Neural cell (in vitro differentiated cells): ENCODE data around the gene LRRC73. TPM values are rescaled to one million over a fixed set of nuclear protein-coding genes. Genes with fewer than 3 reads are reported as not detected.

Experiments
- H2AFZ ChIP-seq: fragments of 200-600, 300-800 bp; sonication (generic), shearing (Covaris generic); 2 replicates; pipeline ENCODE4 v1.6.0; 2014; ENCODE audit warnings: low read depth, mild to moderate bottlenecking, antibody characterized with exemption, low read length, moderate library complexity
- H3F3A ChIP-seq: fragments of 200-600 bp; shearing (Covaris generic); 2 replicates; pipeline ENCODE4 v1.6.1; 2016; ENCODE audit warnings: mild to moderate bottlenecking, moderate library complexity, mixed read lengths, antibody characterized with exemption, low read length; ENCODE audit not compliant: insufficient read depth, poor library complexity, severe bottlenecking
- H3K27ac ChIP-seq: fragments of 200-600, 300-800 bp; sonication (generic), shearing (Covaris generic); 2 replicates; pipeline ENCODE4 v1.5.1; 2014; ENCODE audit warnings: mild to moderate bottlenecking, low read length, moderate library complexity
- H3K27me3 ChIP-seq: fragments of 300-800, 200-600 bp; sonication (generic), shearing (Covaris generic); 2 replicates; pipeline ENCODE4 v1.6.0; 2014; ENCODE audit warnings: mild to moderate bottlenecking, low read depth, low read length, moderate library complexity; ENCODE audit not compliant: insufficient read depth
- H3K36me3 ChIP-seq: fragments of 300-800, 200-600 bp; sonication (generic), shearing (Covaris generic); 2 replicates; pipeline ENCODE4 v1.5.1; 2014; ENCODE audit warnings: mild to moderate bottlenecking, antibody characterized with exemption, low read length, moderate library complexity; ENCODE audit not compliant: insufficient read depth
- H3K4me2 ChIP-seq: fragments of 300-800, 200-600 bp; sonication (generic), shearing (Covaris generic); 2 replicates; pipeline ENCODE4 v1.6.0; 2014; ENCODE audit warnings: mild to moderate bottlenecking, low read length
- H3K4me3 ChIP-seq: fragments of 300-800, 200-600 bp; sonication (generic), shearing (Covaris generic); 2 replicates; pipeline ENCODE4 v1.5.1; 2014; ENCODE audit warnings: mild to moderate bottlenecking, low read length, moderate library complexity
- H3K79me2 ChIP-seq: fragments of 200-600 bp; shearing (Covaris generic); replicated peaks from 2 replicates; pipeline ENCODE4 v1.6.0; 2014; ENCODE audit warnings: mild to moderate bottlenecking, low read length, moderate library complexity; ENCODE audit not compliant: insufficient read depth
- H3K9ac ChIP-seq: fragments of 300-800, 200-600 bp; sonication (generic), shearing (Covaris generic); 2 replicates; pipeline ENCODE4 v1.6.1; 2016; ENCODE audit warnings: mild to moderate bottlenecking, low read length, mixed read lengths
- H3K9me2 ChIP-seq: fragments of 200-600 bp; shearing (Covaris generic); 2 replicates; pipeline ENCODE4 v1.6.1; 2016; ENCODE audit warnings: mild to moderate bottlenecking, low read length, mixed read lengths; ENCODE audit not compliant: insufficient read depth
- H3K9me3 ChIP-seq: fragments of 200-600, 300-800 bp; sonication (generic), shearing (Covaris generic); 2 replicates; pipeline ENCODE4 v1.6.1; 2016; ENCODE audit warnings: mild to moderate bottlenecking, mixed run types, low read length, moderate library complexity, mixed read lengths
- H4K20me1 ChIP-seq: fragments of 200-600 bp; shearing (Covaris generic); 2 replicates; pipeline ENCODE4 v1.6.1; 2016; ENCODE audit warnings: mild to moderate bottlenecking, mixed run types; ENCODE audit not compliant: insufficient read depth
- EP300 ChIP-seq: fragments of 450-650 bp; conservative IDR thresholded peaks from 2 replicates; pipeline ENCODE4 v1.6.1; 2014; ENCODE audit warnings: antibody characterized with exemption, mild to moderate bottlenecking, moderate library complexity; ENCODE audit not compliant: poor library complexity, severe bottlenecking
- EZH2 ChIP-seq: fragments of 200-600, 300-800 bp; shearing (Covaris generic), sonication (generic); IDR thresholded peaks from 2 replicates; pipeline ENCODE4 v1.6.1; 2014; ENCODE audit warnings: antibody characterized with exemption, low read length, borderline replicate concordance, mild to moderate bottlenecking; ENCODE audit not compliant: insufficient read depth, poor library complexity, severe bottlenecking
- MXI1 ChIP-seq: fragments of 450-650 bp; conservative IDR thresholded peaks from 2 replicates; pipeline ENCODE4 v1.6.1; 2014; ENCODE audit warnings: antibody characterized with exemption, mild to moderate bottlenecking; ENCODE audit not compliant: poor library complexity, severe bottlenecking
- POLR2AphosphoS5 ChIP-seq: IDR thresholded peaks from 2 replicates; pipeline ENCODE4 v1.6.1; 2012
- RAD21 ChIP-seq: fragments of 450-650 bp; conservative IDR thresholded peaks from 2 replicates; pipeline ENCODE4 v1.6.1; 2014; ENCODE audit warnings: antibody characterized with exemption, mild to moderate bottlenecking, moderate library complexity
- SMC3 ChIP-seq: fragments of 450-650 bp; conservative IDR thresholded peaks from 2 replicates; pipeline ENCODE4 v1.6.1; 2014; ENCODE audit warnings: antibody characterized with exemption, mild to moderate bottlenecking, moderate library complexity; ENCODE audit not compliant: poor library complexity
- TAF1 ChIP-seq: IDR thresholded peaks from 2 replicates; pipeline ENCODE4 v1.6.1; 2012; ENCODE audit warnings: low read depth
- polyA minus RNA-seq: library from RNA; depleted of rRNA, polyadenylated mRNA; stranded (reverse); fragments of >200 nt; gene quantifications from 2 replicates; pipeline ENCODE4 v1.2.3, GENCODE V29; 2014
- polyA plus RNA-seq: library from polyadenylated mRNA; depleted of rRNA; stranded (reverse); fragments of >200 nt; gene quantifications from 2 replicates; pipeline ENCODE4 v1.2.3, GENCODE V29; 2014
- TF ChIP-seq, protein P1 (sequence below): IDR thresholded peaks from 2 replicates; pipeline ENCODE4 v1.6.1; 2012; ENCODE audit warnings: borderline replicate concordance
- TF ChIP-seq, protein P2 (sequence below): fragments of 450-650 bp; IDR thresholded peaks from 2 replicates; pipeline ENCODE4 v1.5.1; 2014; ENCODE audit warnings: antibody characterized with exemption, mild to moderate bottlenecking, moderate library complexity; ENCODE audit not compliant: poor library complexity, severe bottlenecking

The LRRC73 gene, protein sequence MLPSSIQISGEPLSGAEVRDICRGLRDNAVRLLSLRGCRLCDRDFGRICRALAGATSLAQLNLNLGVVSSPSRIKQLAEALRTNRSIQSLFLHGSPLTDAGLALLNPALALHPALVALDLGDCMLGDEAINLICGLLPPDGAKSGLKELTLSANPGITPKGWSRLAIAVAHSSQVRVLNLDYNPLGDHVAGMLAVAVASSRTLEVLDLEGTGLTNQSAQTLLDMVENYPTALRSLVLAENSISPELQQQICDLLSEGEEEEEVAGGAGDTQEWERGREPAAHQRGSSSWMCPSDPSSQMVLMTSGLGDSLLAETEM
- 4.7 and 6.9 TPM in 2 replicates for polyA plus RNA-seq
- 3.5 and 4.9 TPM in 2 replicates for polyA minus RNA-seq

DNA sequence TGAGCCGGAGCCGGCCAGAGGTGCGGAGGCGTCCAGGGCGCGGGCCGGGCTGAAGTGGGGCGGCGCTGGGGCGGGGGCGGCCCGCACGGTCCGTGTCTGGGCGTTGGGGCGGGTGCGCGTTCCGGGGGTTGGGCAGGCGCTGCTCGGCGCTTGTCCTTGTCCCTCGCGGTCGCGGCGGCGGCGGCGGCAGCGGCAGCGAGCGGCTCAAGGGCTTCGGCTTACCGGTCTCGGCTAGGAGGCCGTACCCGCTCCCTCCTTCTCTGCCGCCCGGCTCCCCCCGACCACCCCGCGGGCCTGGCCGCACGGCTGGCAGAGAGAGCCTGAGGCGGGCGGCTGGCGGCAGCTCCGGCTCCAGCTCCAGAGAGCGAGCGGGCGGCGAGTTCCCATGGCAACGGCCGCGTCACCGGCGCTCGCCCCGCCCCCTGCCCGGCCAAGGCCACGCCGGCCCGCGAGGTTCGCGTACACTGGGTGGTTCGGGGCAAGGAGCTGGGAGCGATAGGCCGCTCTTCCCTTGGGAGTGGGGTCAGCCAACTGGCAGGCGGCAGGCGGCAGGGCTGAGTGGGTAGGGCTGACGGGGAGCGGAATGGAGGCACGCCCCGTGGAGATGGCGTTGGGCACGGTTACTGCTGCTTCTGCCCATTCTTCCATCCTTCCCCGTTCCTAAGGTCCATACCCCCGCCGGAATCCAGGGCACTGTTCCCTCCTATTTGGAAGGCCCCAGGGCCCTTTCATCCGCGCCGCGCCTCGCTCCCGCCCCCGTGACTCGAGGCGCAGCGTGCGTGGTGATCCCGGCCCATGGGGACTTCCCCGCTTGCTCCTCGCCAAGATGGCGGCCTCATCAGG lies at the start of gene LRRC73:
LRRC73 (minus strand) TSS at position 363 of the 843 bp plus-strand sequence. CDS start 561 bp downstream, outside the sequence.
- H3K27me3 ChIP-seq: no peaks in the 10 kb centered on the region
- peak within 1 kb of the TSS; percentile 81 for H3K9ac ChIP-seq
- H3K79me2 ChIP-seq: peaks cover 11% of the 10 kb centered on the region
- no peak within 1 kb of the TSS for H2AFZ ChIP-seq
- H4K20me1 ChIP-seq: no peaks in the 10 kb centered on the region
- H3K27ac ChIP-seq: peak within 1 kb of the TSS; percentile 76
- H3F3A ChIP-seq: no peaks in the 10 kb centered on the region
- peaks cover 5% of the 10 kb centered on the region for H3K36me3 ChIP-seq
- H3K9me3 ChIP-seq: no peaks in the 10 kb centered on the region
- H3K4me2 ChIP-seq: peak within 1 kb of the TSS; percentile 87
- no peaks in the 10 kb centered on the region for H3K9me2 ChIP-seq
- peak within 1 kb of the TSS; percentile 75 for H3K4me3 ChIP-seq
- TF ChIP-seq EP300 (peak; percentile 59), SMC3 (peak; percentile 21), MXI1 (peak; percentile 83), EZH2 (no peak), TAF1 (peak; percentile 55), RAD21 (peak; percentile 21), POLR2AphosphoS5 (peak; percentile 83)
- TF ChIP-seq, protein P1, sequence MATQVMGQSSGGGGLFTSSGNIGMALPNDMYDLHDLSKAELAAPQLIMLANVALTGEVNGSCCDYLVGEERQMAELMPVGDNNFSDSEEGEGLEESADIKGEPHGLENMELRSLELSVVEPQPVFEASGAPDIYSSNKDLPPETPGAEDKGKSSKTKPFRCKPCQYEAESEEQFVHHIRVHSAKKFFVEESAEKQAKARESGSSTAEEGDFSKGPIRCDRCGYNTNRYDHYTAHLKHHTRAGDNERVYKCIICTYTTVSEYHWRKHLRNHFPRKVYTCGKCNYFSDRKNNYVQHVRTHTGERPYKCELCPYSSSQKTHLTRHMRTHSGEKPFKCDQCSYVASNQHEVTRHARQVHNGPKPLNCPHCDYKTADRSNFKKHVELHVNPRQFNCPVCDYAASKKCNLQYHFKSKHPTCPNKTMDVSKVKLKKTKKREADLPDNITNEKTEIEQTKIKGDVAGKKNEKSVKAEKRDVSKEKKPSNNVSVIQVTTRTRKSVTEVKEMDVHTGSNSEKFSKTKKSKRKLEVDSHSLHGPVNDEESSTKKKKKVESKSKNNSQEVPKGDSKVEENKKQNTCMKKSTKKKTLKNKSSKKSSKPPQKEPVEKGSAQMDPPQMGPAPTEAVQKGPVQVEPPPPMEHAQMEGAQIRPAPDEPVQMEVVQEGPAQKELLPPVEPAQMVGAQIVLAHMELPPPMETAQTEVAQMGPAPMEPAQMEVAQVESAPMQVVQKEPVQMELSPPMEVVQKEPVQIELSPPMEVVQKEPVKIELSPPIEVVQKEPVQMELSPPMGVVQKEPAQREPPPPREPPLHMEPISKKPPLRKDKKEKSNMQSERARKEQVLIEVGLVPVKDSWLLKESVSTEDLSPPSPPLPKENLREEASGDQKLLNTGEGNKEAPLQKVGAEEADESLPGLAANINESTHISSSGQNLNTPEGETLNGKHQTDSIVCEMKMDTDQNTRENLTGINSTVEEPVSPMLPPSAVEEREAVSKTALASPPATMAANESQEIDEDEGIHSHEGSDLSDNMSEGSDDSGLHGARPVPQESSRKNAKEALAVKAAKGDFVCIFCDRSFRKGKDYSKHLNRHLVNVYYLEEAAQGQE: peak; percentile 60
- TF ChIP-seq, protein P2, sequence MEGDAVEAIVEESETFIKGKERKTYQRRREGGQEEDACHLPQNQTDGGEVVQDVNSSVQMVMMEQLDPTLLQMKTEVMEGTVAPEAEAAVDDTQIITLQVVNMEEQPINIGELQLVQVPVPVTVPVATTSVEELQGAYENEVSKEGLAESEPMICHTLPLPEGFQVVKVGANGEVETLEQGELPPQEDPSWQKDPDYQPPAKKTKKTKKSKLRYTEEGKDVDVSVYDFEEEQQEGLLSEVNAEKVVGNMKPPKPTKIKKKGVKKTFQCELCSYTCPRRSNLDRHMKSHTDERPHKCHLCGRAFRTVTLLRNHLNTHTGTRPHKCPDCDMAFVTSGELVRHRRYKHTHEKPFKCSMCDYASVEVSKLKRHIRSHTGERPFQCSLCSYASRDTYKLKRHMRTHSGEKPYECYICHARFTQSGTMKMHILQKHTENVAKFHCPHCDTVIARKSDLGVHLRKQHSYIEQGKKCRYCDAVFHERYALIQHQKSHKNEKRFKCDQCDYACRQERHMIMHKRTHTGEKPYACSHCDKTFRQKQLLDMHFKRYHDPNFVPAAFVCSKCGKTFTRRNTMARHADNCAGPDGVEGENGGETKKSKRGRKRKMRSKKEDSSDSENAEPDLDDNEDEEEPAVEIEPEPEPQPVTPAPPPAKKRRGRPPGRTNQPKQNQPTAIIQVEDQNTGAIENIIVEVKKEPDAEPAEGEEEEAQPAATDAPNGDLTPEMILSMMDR: no peak

DNA sequence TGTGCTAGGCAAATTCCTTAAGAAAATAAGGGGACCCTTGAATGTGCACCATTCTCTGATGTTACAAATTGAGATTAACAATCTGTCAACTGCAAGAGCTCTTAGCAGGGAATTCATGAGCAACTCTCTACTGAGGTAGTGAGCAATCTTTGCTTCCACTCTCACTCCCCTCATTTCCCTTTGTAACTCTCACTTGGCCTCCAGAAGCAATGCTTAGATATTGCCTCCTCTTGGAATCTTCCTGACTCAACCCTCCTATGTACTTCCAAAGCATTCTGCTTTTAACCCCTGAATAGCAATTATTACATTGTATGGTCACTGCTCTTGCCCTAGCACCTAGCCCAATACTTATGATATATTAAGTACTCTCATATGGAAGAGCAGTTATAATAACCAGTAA lies 49.2 kb upstream of the LRRC73 start:
- TF ChIP-seq RAD21: no peak
- no peak for TF ChIP-seq MXI1
- TF ChIP-seq, protein P2: no peak
- no peak for TF ChIP-seq POLR2AphosphoS5
- TF ChIP-seq EP300: no peak
- TF ChIP-seq, protein P1: no peak
- TF ChIP-seq SMC3: no peak
- TF ChIP-seq EZH2: no peak
- no peak for TF ChIP-seq TAF1
- no peak overlapping the region for H3K9ac ChIP-seq
- no peak overlapping the region for H2AFZ ChIP-seq
- no peaks in the 10 kb centered on the region for H3K9me2 ChIP-seq
- no peak overlapping the region for H3K4me2 ChIP-seq
- no peak overlapping the region for H3K27ac ChIP-seq
- peaks cover 8% of the 10 kb centered on the region for H3K36me3 ChIP-seq
- no peaks in the 10 kb centered on the region for H3K9me3 ChIP-seq
- H3K4me3 ChIP-seq: no peak overlapping the region
- no peaks in the 10 kb centered on the region for H3F3A ChIP-seq
- no peaks in the 10 kb centered on the region for H3K79me2 ChIP-seq
- no peaks in the 10 kb centered on the region for H4K20me1 ChIP-seq
- H3K27me3 ChIP-seq: no peaks in the 10 kb centered on the region
